HepG2 (cell line): ENCODE results near the gene KDM8. TPM values are rescaled to one million over a fixed set of nuclear protein-coding genes. Genes with fewer than 3 reads are reported as not detected.

Experiments used
- DMAP1 ChIP-seq: IDR thresholded peaks from 2 replicates; pipeline ENCODE4 v1.6.1; 2016
- DZIP1 ChIP-seq: sonication (generic); formaldehyde crosslinking; IDR thresholded peaks from 2 replicates; pipeline ENCODE4 v1.5.0; 2020; ENCODE audit warnings: mild to moderate bottlenecking, missing genetic modification reagents
- GFI1 ChIP-seq: sonication (generic); formaldehyde crosslinking; IDR thresholded peaks from 2 replicates; pipeline ENCODE4 v1.5.0; 2020; ENCODE audit warnings: missing genetic modification reagents, mild to moderate bottlenecking, borderline replicate concordance
- HMGA1 ChIP-seq: sonication (generic); formaldehyde crosslinking; conservative IDR thresholded peaks from 2 replicates; pipeline ENCODE4 v1.4.0; 2020; ENCODE audit warnings: missing genetic modification reagents
- IRX3 ChIP-seq: sonication (generic); formaldehyde crosslinking; IDR thresholded peaks from 2 replicates; pipeline ENCODE4 v1.8.1; 2023; ENCODE audit warnings: mild to moderate bottlenecking, low read depth, missing genetic modification reagents, borderline replicate concordance
- MTERF4 ChIP-seq: sonication (generic); formaldehyde crosslinking; IDR thresholded peaks from 2 replicates; pipeline ENCODE4 v1.8.0; 2023; ENCODE audit warnings: mild to moderate bottlenecking, missing genetic modification reagents
- MYPOP ChIP-seq: sonication (generic); formaldehyde crosslinking; IDR thresholded peaks from 2 replicates; pipeline ENCODE4 v1.8.1; 2023; ENCODE audit warnings: mild to moderate bottlenecking, moderate library complexity, missing genetic modification reagents
- NFE2 ChIP-seq: sonication (generic); formaldehyde crosslinking; IDR thresholded peaks from 2 replicates; pipeline ENCODE4 v1.4.0; 2020; ENCODE audit warnings: missing genetic modification reagents
- NONO ChIP-seq, 2 experiments: fragments of 450-650 bp in 1 of 2; sonication (generic) in 1 of 2; formaldehyde crosslinking in 1 of 2; IDR thresholded peaks in 1 of 2; conservative IDR thresholded peaks in 1 of 2; 2 replicates each; pipeline versions ENCODE4 v1.6.1 to v1.8.0; 2017 to 2022; ENCODE audit warnings: mild to moderate bottlenecking in 1 of 2, missing genetic modification reagents in 1 of 2, moderate library complexity in 1 of 2
- SNAPC4 ChIP-seq: sonication (generic); formaldehyde crosslinking; IDR thresholded peaks from 2 replicates; pipeline ENCODE4 v1.4.0; 2020; ENCODE audit warnings: mild to moderate bottlenecking, missing genetic modification reagents
- TARDBP ChIP-seq: sonication (generic); formaldehyde crosslinking; IDR thresholded peaks from 2 replicates; pipeline ENCODE4 v1.8.0; 2022; ENCODE audit warnings: mild to moderate bottlenecking, missing genetic modification reagents
- USF2 ChIP-seq, 2 experiments: sonication (generic) in 1 of 2; formaldehyde crosslinking in 1 of 2; IDR thresholded peaks; 2 replicates each; pipeline versions ENCODE4 v1.5.1 to v1.6.1; 2011 to 2020; ENCODE audit warnings: borderline replicate concordance in 1 of 2, low read depth in 1 of 2, low read length in 1 of 2, mild to moderate bottlenecking in 1 of 2, missing genetic modification reagents in 1 of 2, moderate library complexity in 1 of 2
- ZNF225 ChIP-seq: sonication (generic); formaldehyde crosslinking; IDR thresholded peaks from 2 replicates; pipeline ENCODE4 v1.4.0; 2020; ENCODE audit warnings: mild to moderate bottlenecking, missing genetic modification reagents
- ZNF530 ChIP-seq: sonication (generic); formaldehyde crosslinking; IDR thresholded peaks from 2 replicates; pipeline ENCODE4 v1.5.0; 2020; ENCODE audit warnings: low read depth, mild to moderate bottlenecking, missing genetic modification reagents
- polyA plus RNA-seq, 8 experiments: library from polyadenylated mRNA; depleted of rRNA in 3 of 8; stranded (reverse) in 7 of 8; unstranded in 1 of 8; fragments of >200 nt; fragmentation: Illumina TruSeq in 4 of 8; extraction: Trizol in 4 of 8; gene quantifications; 2 replicates each; pipeline versions ENCODE4 v1.2.1 to v1.2.3, GENCODE V29; 2011 to 2016; ENCODE audit warnings: low read depth in 4 of 8, missing spikeins in 1 of 8, mixed read lengths in 1 of 8; ENCODE audit not compliant: insufficient read depth in 1 of 8
- total RNA-seq, 5 experiments: library from RNA; depleted of rRNA; stranded (reverse); fragments of >200 nt; fragmentation: Illumina TruSeq; extraction: Trizol; gene quantifications; 2 replicates each; pipeline ENCODE4 v1.2.3, GENCODE V29; 2016; ENCODE audit warnings: low read depth in 1 of 5

The KDM8 gene
- total and polyA plus RNA-seq, 2 of the 13 experiments (the other 11 are each of a cell fraction or from before 2014, with no cell fraction given): 3.3 to 8.6 TPM

GRCh38 chr16:27203507-27204311 lies at the start of gene KDM8 (continued):
- TF ChIP-seq DZIP1: 0 out of 2 replicates have a peak, but pooled peaks have one; percentile 43
- TF ChIP-seq SNAPC4 (CRISPR knock-in tag): peak; percentile 90; the same call in 1 of the 2 replicates
- no peak; the same call in 1 of the 2 replicates for TF ChIP-seq NFE2 (CRISPR knock-in tag)
- no peak for TF ChIP-seq ZNF530 (CRISPR knock-in tag)
- peak; percentile 47; the same call in 1 of the 2 replicates for TF ChIP-seq USF2 (IDR thresholded peaks at IDR 0.05; ENCODE audit: low read depth, low read length)
- TF ChIP-seq USF2 (CRISPR knock-in tag; IDR thresholded peaks at IDR 0.05; ENCODE audit: borderline replicate concordance): peak; percentile 63; the same call in 1 of the 2 replicates
- TF ChIP-seq HMGA1 (CRISPR knock-in tag): no peak
- peak; percentile 96 for TF ChIP-seq DMAP1
- peak; percentile 56 for TF ChIP-seq MTERF4 (CRISPR knock-in tag)
- TF ChIP-seq IRX3: peak; percentile 93
- TF ChIP-seq TARDBP (CRISPR knock-in tag): peak; percentile 15; the same call in 1 of the 2 replicates
- 0 out of 2 replicates have a peak, but pooled peaks have one; percentile 0 for TF ChIP-seq MYPOP
- TF ChIP-seq ZNF225: 0 out of 2 replicates have a peak, but pooled peaks have one; percentile 34
- no peak; the same call in 1 of the 2 replicates for TF ChIP-seq GFI1
- TF ChIP-seq NONO (IDR thresholded peaks at IDR 0.05): no peak
- TF ChIP-seq NONO (CRISPR knock-in tag; conservative IDR thresholded peaks at IDR 0.05): peak; percentile 94
